DMS79 (cell line): ENCODE measurements around the gene LRWD1.
A peak's percentile ranks its signal among the peaks of the same experiment; 100 is the strongest.

Experiments
- DNase-seq: peaks from one replicate; lab custom pipeline; 2025; lab: John Stamatoyannopoulos, UW

LRWD1 gene

GRCh38 chr7:102464577-102465280, at the start of gene LRWD1, which contains the start of gene ALKBH4:
Gene LRWD1, plus strand, starts transcription at chr7:102464984. Its CDS starts 97 bp downstream, at chr7:102465081.
Gene ALKBH4, minus strand, starts transcription at chr7:102464863. Its CDS starts 27 bp downstream, at chr7:102464836.
- peak; percentile 43 for DNase-seq

GRCh38 chr7:102415685-102416225, 49.0 kb upstream of the LRWD1 start:
- no peak for DNase-seq

- no peak for DNase-seq
Measured at GRCh38 chr7:102416406-102416805, 48.4 kb upstream of the LRWD1 start.

- DNase-seq, result no peak
Measured at GRCh38 chr7:102417105-102417504, 47.7 kb upstream of the LRWD1 start.

- no peak for DNase-seq
Measured at GRCh38 chr7:102418592-102418991, 46.2 kb upstream of the LRWD1 start.

- no peak for DNase-seq
Measured at GRCh38 chr7:102421706-102422240, 43.0 kb upstream of the LRWD1 start.

- no peak for DNase-seq
Measured at GRCh38 chr7:102424129-102424551, 40.6 kb upstream of the LRWD1 start.

GRCh38 chr7:102424787-102425218, 40.0 kb upstream of the LRWD1 start:
- DNase-seq, result no peak

GRCh38 chr7:102425639-102426267, 39.0 kb upstream of the LRWD1 start:
- DNase-seq, result no peak

GRCh38 chr7:102426268-102427018, 38.3 kb upstream of the LRWD1 start:
- no peak for DNase-seq

- DNase-seq, result no peak
Measured at GRCh38 chr7:102427019-102427405, 37.8 kb upstream of the LRWD1 start.

- no peak for DNase-seq
Measured at GRCh38 chr7:102429141-102429899, 35.5 kb upstream of the LRWD1 start.

GRCh38 chr7:102431617-102432298, 33.0 kb upstream of the LRWD1 start:
- DNase-seq, result peak; percentile 38

- peak; percentile 17 for DNase-seq
Measured at GRCh38 chr7:102432442-102433218, 32.2 kb upstream of the LRWD1 start.

- peak; percentile 33 for DNase-seq
Measured at GRCh38 chr7:102433219-102434038, 31.4 kb upstream of the LRWD1 start, which contains the start of gene ORAI2. Gene ORAI2, plus strand, starts transcription at chr7:102433575. Its CDS starts 5,382 bp downstream, at chr7:102438957.

- no peak for DNase-seq
Measured at GRCh38 chr7:102434039-102434486, 30.7 kb upstream of the LRWD1 start.

- no peak for DNase-seq
Measured at GRCh38 chr7:102436118-102436517, 28.7 kb upstream of the LRWD1 start.

GRCh38 chr7:102439963-102440795, 24.6 kb upstream of the LRWD1 start:
- DNase-seq, result no peak
